Liver (tissue), 3 donors: ENCODE results near the gene GNPTG.

ENCODE experiments used
- ATF3 ChIP-seq: IDR thresholded peaks from 2 replicates; pipeline ENCODE4 v1.6.1; 2016; ENCODE audit warnings: antibody characterized with exemption
- EGR1 ChIP-seq, 2 donors: IDR thresholded peaks; 2 replicates each; pipeline ENCODE4 v1.6.1; 2016 to 2018; ENCODE audit warnings: antibody characterized with exemption in 2 of 2, low read depth in 2 of 2
- JUND ChIP-seq, 2 donors: IDR thresholded peaks; 2 replicates each; pipeline ENCODE4 v1.6.1; 2016; ENCODE audit warnings: antibody characterized with exemption in 2 of 2
- MAX ChIP-seq: IDR thresholded peaks from 2 replicates; pipeline ENCODE4 v1.6.1; 2016; ENCODE audit warnings: antibody characterized with exemption
- SP1 ChIP-seq: IDR thresholded peaks from 2 replicates; pipeline ENCODE4 v1.6.1; 2018; ENCODE audit warnings: antibody characterized with exemption, mild to moderate bottlenecking
- TAF1 ChIP-seq: conservative IDR thresholded peaks from 2 replicates; pipeline ENCODE4 v1.6.1; 2016; ENCODE audit warnings: antibody characterized with exemption, mild to moderate bottlenecking
- TF ChIP-seq, protein P1 (sequence below): fragments of 150-350 bp; IDR thresholded peaks from 2 replicates; pipeline ENCODE4 v1.5.1; 2017; ENCODE audit warnings: improper control_type of control experiment, low read depth, low read length; ENCODE audit not compliant: missing input control
- donor health status: healthy.
- donor health status: healthy.

DNA sequence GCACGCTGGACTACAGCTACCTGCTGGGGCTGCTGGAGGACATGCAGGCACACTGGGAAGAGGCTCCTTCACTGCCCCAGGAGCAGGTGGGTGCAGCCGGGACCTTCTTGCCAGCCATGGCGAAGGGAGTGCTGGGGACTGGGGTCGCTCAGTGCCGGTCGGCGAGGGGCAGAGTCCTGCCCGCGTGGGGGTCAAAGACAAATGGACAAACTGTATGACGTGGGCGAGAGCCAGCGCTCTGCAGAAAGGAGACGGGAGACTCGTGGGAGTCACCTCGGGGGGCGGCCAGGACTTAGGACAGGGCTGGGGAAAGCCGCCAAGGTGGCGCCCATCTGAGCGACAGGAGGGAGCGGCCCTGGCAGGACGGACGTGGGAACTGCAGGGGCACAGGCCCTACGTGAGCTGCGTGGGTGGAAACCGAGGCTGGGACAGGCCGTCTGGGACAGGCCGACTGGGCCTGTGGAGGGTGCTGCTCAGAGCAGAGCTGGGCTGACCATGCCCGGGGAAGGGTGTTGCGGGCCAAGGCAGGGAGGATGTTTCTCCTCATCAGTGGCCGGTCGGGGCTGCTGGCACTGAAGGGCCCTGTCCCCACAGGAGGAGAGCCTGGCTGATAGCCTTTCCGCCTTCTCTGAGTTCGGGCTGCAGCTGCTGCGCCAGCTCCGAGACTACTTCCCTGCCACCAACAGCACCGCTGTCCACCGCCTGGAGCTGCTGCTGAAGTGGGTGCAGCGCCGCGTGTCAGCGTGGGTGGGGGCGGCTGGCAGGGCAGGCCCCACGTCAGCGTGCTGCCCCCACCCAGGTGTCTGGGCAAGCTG, 8.1 kb upstream of the GNPTG start:
- TF ChIP-seq SP1 (peak; percentile 1), JUND (IDR thresholded peaks at IDR 0.05) (no peak), ATF3 (no peak), MAX (no peak), EGR1 (IDR thresholded peaks at IDR 0.05; ENCODE audit: low read depth in 2 of 2) (no peak), TAF1 (no peak)
- TF ChIP-seq, protein P1, sequence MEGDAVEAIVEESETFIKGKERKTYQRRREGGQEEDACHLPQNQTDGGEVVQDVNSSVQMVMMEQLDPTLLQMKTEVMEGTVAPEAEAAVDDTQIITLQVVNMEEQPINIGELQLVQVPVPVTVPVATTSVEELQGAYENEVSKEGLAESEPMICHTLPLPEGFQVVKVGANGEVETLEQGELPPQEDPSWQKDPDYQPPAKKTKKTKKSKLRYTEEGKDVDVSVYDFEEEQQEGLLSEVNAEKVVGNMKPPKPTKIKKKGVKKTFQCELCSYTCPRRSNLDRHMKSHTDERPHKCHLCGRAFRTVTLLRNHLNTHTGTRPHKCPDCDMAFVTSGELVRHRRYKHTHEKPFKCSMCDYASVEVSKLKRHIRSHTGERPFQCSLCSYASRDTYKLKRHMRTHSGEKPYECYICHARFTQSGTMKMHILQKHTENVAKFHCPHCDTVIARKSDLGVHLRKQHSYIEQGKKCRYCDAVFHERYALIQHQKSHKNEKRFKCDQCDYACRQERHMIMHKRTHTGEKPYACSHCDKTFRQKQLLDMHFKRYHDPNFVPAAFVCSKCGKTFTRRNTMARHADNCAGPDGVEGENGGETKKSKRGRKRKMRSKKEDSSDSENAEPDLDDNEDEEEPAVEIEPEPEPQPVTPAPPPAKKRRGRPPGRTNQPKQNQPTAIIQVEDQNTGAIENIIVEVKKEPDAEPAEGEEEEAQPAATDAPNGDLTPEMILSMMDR = peak; percentile 3
